Measurements from ENCODE around the gene HDAC4. TPM values are rescaled to one million over a fixed set of nuclear protein-coding genes. Genes with fewer than 3 reads are reported as not detected.

Gene HDAC4
- total and polyA plus RNA-seq, 10 of the 15 experiments (the other 5 are each of a cell fraction or from before 2014, with no cell fraction given), result 0.22 to 15.7 (median 4.8) TPM

- BruUV-seq (replicated peaks), result no TSS peak
- H3K9me3 ChIP-seq (replicated peaks; ENCODE audit: control insufficient read depth, insufficient read depth, low read length), result no peaks in the 10 kb centered on the region
- H3K4me2 ChIP-seq (ENCODE audit: control insufficient read depth, insufficient read depth), result no peak overlapping the region
- no peak overlapping the region for H3K27ac ChIP-seq (ENCODE audit: control insufficient read depth, insufficient read depth)
- in situ Hi-C loops (cut with MboI) (no loop called here), intact Hi-C loops (cut with micrococcal nuclease; ENCODE audit: unreplicated experiment) (no loop called here)
- 68% methylated on average over 13 of the region's 13 CpGs for WGBS (ENCODE audit: insufficient coverage, insufficient replicate concordance, low lambda C conversion rate, missing lambda C conversion rate)
- ChIA-PET SMC1A (ENCODE audit: uncharacterized antibody, unreplicated experiment) (interaction anchor here (1.0 kb wide), 1 partner anchor 11 kb away, joined by 3 read pairs; no protein-coding TSS in a partner anchor), RAD21 (ENCODE audit: unreplicated experiment) (no interaction called here), POLR2A (no interaction called here), CTCF (no interaction called here)
- DNase-seq (ENCODE audit: low read depth, low spot score), result no peak
- no peak overlapping the region for H3K9ac ChIP-seq (ENCODE audit: control insufficient read depth, insufficient read depth, low read length)
- TF ChIP-seq ATF3 (IDR thresholded peaks at IDR 0.05; ENCODE audit: borderline replicate concordance, extremely low read depth, low read depth, low read length), result no peak
- no peak for TF ChIP-seq CUX1 (IDR thresholded peaks at IDR 0.05; ENCODE audit: insufficient replicate concordance, low read depth, low read length)
- TF ChIP-seq NR2F1 (conservative IDR thresholded peaks at IDR 0.05), result no peak
- TF ChIP-seq POLR2AphosphoS5 (IDR thresholded peaks at IDR 0.05; ENCODE audit: low read length), result no peak
- no peak for TF ChIP-seq HDAC6 (IDR thresholded peaks at IDR 0.05; ENCODE audit: unreplicated experiment)
- no peak for TF ChIP-seq EZH2 (IDR thresholded peaks at IDR 0.05; ENCODE audit: borderline replicate concordance, control insufficient read depth, low read depth, low read length)
- no peak for TF ChIP-seq ZNF384 (IDR thresholded peaks at IDR 0.05; ENCODE audit: borderline replicate concordance, low read depth, low read length)
- no peak for TF ChIP-seq MAX (IDR thresholded peaks at IDR 0.05; ENCODE audit: low read depth, low read length)
- TF ChIP-seq EGR1 (IDR thresholded peaks at IDR 0.05; ENCODE audit: borderline replicate concordance in 1 of 2, low read depth in 2 of 2, low read length in 2 of 2), result no peak
- no peak for TF ChIP-seq GABPA (IDR thresholded peaks at IDR 0.05; ENCODE audit: low read depth)
- TF ChIP-seq POLR2AphosphoS2 (IDR thresholded peaks at IDR 0.05; ENCODE audit: low read depth, low read length), result no peak
- TF ChIP-seq TAF1 (IDR thresholded peaks at IDR 0.05; ENCODE audit: borderline replicate concordance, low read depth, low read length), result no peak
- TF ChIP-seq ZBED1 (IDR thresholded peaks at IDR 0.05; ENCODE audit: borderline replicate concordance), result no peak
- no peak for TF ChIP-seq ATF7 (IDR thresholded peaks at IDR 0.05; ENCODE audit: low read depth)
- TF ChIP-seq IKZF1 (conservative IDR thresholded peaks at IDR 0.05), result no peak
- no peak overlapping the region for H3K4me3 ChIP-seq
- H3K36me3 ChIP-seq (ENCODE audit: control insufficient read depth in 2 of 2, insufficient read depth in 2 of 2, low read length in 1 of 2), result no peaks in the 10 kb centered on the region
- no peaks in the 10 kb centered on the region; the same call in none of the 2 replicates for H4K20me1 ChIP-seq (ENCODE audit: control insufficient read depth, insufficient read depth)
- ATAC-seq, result no peak
- no peaks in the 10 kb centered on the region for H3K4me1 ChIP-seq (ENCODE audit: control insufficient read depth, insufficient read depth, low read length)
- H3K79me2 ChIP-seq (ENCODE audit: control insufficient read depth, insufficient read depth, low read length), result no peaks in the 10 kb centered on the region
- no peak for FAIRE-seq
- no peaks in the 10 kb centered on the region for H3K27me3 ChIP-seq (replicated peaks in 1 of 2; ENCODE audit: control insufficient read depth in 2 of 2, insufficient read depth in 2 of 2, low read length in 1 of 2)
- no peak overlapping the region for H2AFZ ChIP-seq (ENCODE audit: control insufficient read depth, low read depth, low read length)
Measured at GRCh38 chr2:239211396-239212094, 189.3 kb downstream of the HDAC4 start.

Measured in GM12878 (cell line).